HG03159 (cell line): ENCODE results near the gene PPBP.

ENCODE experiments used
- ATAC-seq: cut with Tn5 transposase; IDR thresholded peaks from one replicate; pipeline ENCODE4 v1.9.1; 2021; ENCODE audit warnings: mild to moderate bottlenecking, moderate library complexity; ENCODE audit not compliant: unreplicated experiment

Gene PPBP, protein sequence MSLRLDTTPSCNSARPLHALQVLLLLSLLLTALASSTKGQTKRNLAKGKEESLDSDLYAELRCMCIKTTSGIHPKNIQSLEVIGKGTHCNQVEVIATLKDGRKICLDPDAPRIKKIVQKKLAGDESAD

GRCh38 chr4:73988061-73988460 lies at the start of gene PPBP:
TSS of gene PPBP (minus strand) at chr4:73988190. CDS start at chr4:73988103, 87 bp downstream.
- ATAC-seq: no peak

DNA sequence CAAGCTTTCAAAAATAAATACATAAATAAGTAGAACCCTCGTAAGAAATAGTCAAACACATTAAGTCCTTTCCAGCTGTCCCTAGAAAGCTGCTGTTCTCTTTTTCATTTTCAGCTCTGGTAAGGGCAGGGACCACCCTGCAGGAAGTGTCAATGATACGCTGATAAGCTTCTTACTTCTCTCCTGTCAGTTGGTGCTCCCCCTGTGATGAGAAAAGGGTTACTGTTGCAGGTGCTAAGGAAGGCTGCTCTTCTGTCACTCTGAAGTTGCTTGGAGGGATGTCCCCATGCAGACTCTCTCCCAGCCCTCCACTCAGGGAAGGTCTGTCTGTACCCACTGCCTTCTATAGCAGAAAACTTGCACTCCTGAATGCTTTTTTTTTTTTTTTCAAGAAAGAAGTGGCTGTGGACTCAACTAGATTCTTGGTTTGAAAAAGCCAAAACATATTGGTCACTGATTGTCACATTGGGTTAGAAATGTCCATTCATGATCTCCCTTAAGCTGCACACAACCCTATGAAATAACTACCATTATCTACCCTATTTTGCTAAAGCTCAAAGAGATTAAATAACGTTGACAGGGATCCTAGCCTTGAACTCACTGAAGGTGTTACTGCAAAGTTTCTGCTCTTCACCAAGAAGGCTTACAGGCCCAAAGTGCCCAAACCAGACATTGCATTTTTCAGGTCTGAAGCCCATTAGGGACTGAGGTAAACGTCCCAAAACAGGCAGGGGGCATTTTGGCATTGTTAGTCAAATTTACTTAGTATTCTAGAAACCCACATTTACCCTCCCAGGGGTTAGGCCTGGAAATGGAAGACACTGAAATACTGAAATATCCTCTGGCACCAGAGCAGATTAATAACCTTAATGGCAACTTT lies 49.3 kb upstream of the PPBP start:
- no peak for ATAC-seq

GRCh38 chr4:74033739-74034138 lies 45.7 kb upstream of the PPBP start:
- ATAC-seq: no peak

- ATAC-seq: no peak
Observed at GRCh38 chr4:74032064-74032463, 44.1 kb upstream of the PPBP start.

- no peak for ATAC-seq
Observed at GRCh38 chr4:74031576-74031975, 43.6 kb upstream of the PPBP start.

- ATAC-seq: no peak
Observed at GRCh38 chr4:74030285-74030684, 42.3 kb upstream of the PPBP start.

- ATAC-seq: no peak
Observed at GRCh38 chr4:74028504-74028903, 40.5 kb upstream of the PPBP start.

DNA sequence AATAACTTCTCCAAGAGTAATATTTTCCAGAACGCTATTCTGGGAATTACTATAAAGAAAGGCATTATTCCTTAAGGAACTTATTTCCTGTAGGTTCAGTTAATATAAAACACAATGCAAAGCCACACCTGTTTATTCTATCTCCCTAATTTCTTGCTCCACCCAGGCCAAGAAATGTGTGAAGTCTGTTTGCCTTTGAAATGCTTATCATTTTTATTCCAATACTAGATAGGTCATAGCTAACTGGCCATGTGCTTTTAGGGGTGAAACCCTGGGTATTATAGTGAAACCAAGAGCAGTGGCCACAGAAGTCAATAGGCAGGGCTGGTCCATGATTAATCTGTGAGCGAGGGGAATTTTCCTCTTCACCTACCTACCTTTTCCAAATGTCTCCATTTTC lies 35.7 kb upstream of the PPBP start:
- no peak for ATAC-seq

GRCh38 chr4:74021601-74022000 lies 33.6 kb upstream of the PPBP start:
- no peak for ATAC-seq

- ATAC-seq: no peak
Observed at GRCh38 chr4:74018771-74019170, 30.8 kb upstream of the PPBP start.

DNA sequence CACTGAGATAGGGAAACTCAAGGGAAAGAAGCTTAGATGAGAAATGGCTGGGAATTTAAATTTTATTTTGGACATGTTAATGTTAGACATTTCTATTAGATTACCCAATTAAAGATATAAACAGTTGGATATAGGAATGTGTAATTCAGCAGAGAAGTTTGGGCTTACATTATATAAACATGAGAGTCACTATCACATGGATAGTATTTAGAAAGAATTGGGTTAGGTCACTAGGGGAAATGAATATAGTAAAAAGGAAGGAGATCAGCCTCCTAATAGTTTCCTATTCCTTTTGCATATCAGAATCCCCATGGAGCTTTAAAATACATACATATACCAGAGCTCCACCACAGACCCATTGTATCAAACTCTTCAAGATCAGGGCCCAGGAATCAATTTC lies 30.1 kb upstream of the PPBP start:
- ATAC-seq: no peak

- no peak for ATAC-seq
Observed at GRCh38 chr4:74016068-74016467, 28.1 kb upstream of the PPBP start.

DNA sequence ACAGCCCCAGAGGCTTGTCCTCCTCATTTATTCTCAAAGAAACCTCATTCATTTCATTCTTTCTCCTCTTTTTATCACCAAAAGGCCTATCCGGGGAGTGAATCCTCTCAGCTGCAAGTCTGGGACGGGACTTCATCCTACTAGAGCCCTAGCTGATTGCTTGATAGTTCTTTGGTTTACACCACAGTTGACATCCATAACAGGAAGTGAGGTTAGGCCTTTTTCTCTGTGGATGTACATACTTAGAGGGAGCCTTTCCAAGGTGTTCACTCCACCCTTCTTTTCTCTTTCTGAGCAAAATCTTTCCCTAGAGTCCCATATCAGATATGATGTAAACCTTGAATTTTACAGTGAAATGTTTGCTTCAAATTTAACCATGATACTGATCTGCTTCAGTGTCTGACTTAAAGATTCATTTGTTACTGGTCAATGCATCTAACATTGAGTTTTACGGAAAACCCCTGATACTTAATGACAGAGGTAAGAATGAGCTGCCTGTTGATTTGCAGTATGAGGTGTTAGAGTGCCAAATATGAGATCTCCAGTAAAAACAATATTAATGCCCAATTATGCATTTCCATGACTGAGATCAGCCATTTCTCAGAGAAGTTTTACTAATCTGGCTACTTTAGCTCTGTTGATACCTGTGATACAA lies 27.3 kb upstream of the PPBP start:
- no peak for ATAC-seq

GRCh38 chr4:74014332-74014731 lies 26.3 kb upstream of the PPBP start:
- no peak for ATAC-seq

DNA sequence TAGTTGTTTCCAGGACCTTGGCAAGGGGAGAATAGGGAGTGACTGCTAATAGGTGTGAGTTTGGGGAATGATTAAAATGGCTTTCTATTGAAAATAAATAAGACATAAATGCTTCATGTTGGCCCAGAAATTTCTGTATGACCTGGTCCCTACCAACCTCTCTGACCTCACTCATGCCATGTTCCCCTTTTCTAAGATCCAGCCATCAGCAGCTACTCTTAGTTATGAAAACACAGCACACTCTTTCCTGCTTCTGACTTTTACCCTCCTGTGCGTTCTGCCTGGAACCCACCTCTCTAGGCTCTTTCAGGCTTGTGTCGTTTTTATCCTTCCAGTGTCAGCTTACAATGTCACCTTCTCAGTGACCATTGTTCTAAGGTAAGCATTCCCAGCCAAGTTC lies 25.3 kb upstream of the PPBP start:
- no peak for ATAC-seq

DNA sequence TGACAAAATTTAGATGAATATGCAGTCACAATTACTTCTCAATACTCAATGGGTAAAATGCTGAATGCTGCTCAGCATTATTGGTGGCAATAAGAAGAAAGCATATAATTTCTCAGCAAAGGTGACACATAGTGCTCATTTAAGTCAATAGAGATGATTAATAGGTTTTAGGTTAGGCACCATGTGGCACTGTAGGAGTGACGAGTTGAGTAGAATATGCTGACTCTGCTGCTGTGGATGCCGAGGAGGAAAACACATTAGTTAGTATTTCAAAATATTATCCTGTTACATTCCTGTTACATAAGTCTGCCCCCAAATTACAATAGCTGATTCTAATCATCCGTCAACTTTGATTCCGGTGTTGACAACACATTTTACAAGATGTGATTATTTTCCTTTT lies 24.1 kb upstream of the PPBP start:
- no peak for ATAC-seq

DNA sequence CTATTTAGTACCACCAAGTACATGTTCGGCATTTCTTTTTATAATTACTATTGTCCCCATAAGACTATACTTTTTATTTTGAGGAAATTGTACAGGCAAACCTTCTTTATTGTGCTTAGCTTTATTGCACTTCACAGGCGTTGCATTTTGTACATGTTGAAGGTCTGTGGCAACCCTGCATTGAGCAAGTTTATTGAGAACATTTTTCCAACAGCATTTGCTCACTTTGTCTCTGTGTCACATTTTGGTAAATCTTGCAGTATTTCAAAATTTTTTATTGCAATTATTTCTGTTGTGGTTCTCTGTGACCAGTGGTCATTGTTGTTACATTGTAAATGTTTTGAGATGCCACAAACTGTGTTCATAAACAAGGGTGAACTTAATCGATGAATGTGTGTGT lies 21.3 kb upstream of the PPBP start:
- ATAC-seq: no peak

GRCh38 chr4:74006009-74006476 lies 18.1 kb upstream of the PPBP start:
- ATAC-seq: peak; percentile 54

- ATAC-seq: no peak
Observed at GRCh38 chr4:74005528-74005927, 17.5 kb upstream of the PPBP start.

DNA sequence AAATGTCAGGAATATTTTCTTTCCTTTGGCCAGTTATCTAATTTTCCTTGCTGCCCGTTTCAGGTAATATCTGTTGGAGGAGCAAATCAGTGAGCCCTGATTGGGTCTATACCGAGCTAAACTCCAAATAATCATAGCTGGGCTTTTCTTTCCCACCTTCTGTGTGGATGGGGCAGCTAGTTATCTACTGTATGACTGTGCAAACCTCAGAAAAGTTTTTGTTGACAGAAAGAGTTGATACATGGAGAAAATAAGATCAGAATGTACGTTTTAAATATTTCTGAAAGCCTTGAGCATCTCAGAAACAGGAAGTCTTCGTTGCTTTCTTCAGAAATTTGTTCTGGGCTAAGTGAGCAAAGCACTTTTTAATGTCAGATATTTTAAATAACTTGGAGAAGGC lies 16.7 kb upstream of the PPBP start:
- no peak for ATAC-seq

DNA sequence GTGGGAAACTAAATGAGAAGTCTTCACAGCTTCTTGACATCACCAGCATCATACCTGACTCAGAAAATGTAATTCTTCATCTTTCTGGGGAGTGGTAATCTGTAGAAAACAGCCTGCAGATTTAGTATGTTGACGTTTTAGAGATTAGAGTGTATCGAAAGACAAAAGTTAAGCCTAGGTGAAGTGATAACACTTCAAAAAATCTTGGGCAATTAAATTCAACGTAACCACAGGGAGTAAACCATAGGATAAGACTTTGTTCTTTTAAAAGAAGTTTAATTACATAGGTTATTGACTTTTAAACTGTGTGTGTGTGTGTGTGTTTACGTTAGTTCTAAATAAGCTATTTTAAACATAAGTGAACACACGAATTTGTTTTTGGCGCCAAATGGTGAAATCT lies 12.3 kb upstream of the PPBP start:
- ATAC-seq: no peak
